ENCODE data around the gene CRTC1. TPM values are rescaled to one million over a fixed set of nuclear protein-coding genes. Genes with fewer than 3 reads are reported as not detected.

The CRTC1 gene
- total RNA-seq, 4 donors from 2014 or later, result 1.8 to 3.6 (median 2.1) TPM

DNA sequence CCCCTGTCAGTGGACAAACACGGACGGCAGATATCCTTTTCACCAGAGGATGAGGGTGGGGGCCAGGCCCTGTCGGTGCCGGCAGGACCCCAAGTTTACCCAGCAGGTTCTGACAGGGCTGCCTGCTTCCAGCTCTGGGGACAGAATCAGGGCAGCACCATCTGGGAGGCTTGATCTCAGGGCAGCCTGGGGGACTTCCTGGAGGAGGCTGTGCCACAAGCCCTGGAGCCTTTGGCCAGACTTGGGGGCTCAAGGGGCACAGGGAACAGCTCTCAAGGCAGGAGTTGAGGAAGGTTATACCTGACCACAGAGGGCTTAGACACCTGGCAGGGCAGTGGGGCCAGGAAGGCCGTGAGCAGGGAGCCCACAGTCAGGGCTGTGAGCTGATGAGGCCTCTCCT is 62.5 kb downstream of the CRTC1 start:
- 83% methylated on average over 4 of the region's 5 CpGs; no CpG with 5 or more reads in 1 of the 2 donors for WGBS, 2 donors
- no peaks in the 10 kb centered on the region for H3K9me3 ChIP-seq
- H3K27me3 ChIP-seq, result peaks cover 0 to 36% (median 0%) of the 10 kb centered on the region in 4 donors
- peaks cover 4 to 55% (median 16%) of the 10 kb centered on the region in 3 donors for H3K4me1 ChIP-seq
- H3K4me3 ChIP-seq, result no peak overlapping the region
- peaks cover 0 to 14% (median 0%) of the 10 kb centered on the region in 3 donors for H3K36me3 ChIP-seq
- intact Hi-C loops (cut with DNase I), result no loop called here
- no peak for DNase-seq
- H3K27ac ChIP-seq, result no peak overlapping the region
- TF ChIP-seq POLR2A (IDR thresholded peaks at IDR 0.05), result no peak
- TF ChIP-seq CTCF (IDR thresholded peaks at IDR 0.05), result no peak

- Histone ChIP-seq H3K36me3 (peaks cover 0 to 14% (median 0%) of the 10 kb centered on the region in 3 donors), H3K4me3 (no peak overlapping the region), H3K9me3 (no peaks in the 10 kb centered on the region), H3K27me3 (peaks cover 0 to 36% (median 0%) of the 10 kb centered on the region in 4 donors), H3K27ac (no peak overlapping the region), H3K4me1 (peaks cover 4 to 48% (median 10%) of the 10 kb centered on the region in 3 donors)
- intact Hi-C loops (cut with DNase I), result no loop called here
- TF ChIP-seq POLR2A (IDR thresholded peaks at IDR 0.05) (no peak), CTCF (IDR thresholded peaks at IDR 0.05) (no peak)
- 74 to 86% methylated on average over 8 to 12 of the region's 29 CpGs for WGBS, 2 donors
- no peak for DNase-seq
Observed at GRCh38 chr19:18746401-18747325, 63.2 kb downstream of the CRTC1 start.

- intact Hi-C loops (cut with DNase I), result no loop called here
- no peak for DNase-seq
- Histone ChIP-seq H3K9me3 (no peaks in the 10 kb centered on the region), H3K4me3 (no peak overlapping the region), H3K4me1 (peaks cover 0 to 18% (median 0%) of the 10 kb centered on the region in 3 donors), H3K27ac (no peak overlapping the region), H3K36me3 (peaks cover 0 to 28% (median 0%) of the 10 kb centered on the region in 3 donors), H3K27me3 (peaks cover 0 to 11% (median 0%) of the 10 kb centered on the region in 4 donors)
- TF ChIP-seq POLR2A (IDR thresholded peaks at IDR 0.05) (no peak), CTCF (IDR thresholded peaks at IDR 0.05) (no peak)
- 89 to 94% methylated on average over 17 to 23 of the region's 23 CpGs for WGBS, 2 donors
Observed at GRCh38 chr19:18749362-18750231, 66.1 kb downstream of the CRTC1 start.

- TF ChIP-seq CTCF (IDR thresholded peaks at IDR 0.05), result no peak
- TF ChIP-seq POLR2A (IDR thresholded peaks at IDR 0.05), result no peak
- H3K27me3 ChIP-seq, result peaks cover 0 to 3% (median 0%) of the 10 kb centered on the region in 4 donors
- no peak overlapping the region for H3K27ac ChIP-seq
- DNase-seq, result no peak
- peaks cover 0 to 31% (median 0%) of the 10 kb centered on the region in 3 donors for H3K36me3 ChIP-seq
- 89 to 93% methylated on average over 7 to 8 of the region's 19 CpGs for WGBS, 2 donors
- intact Hi-C loops (cut with DNase I), result no loop called here
- no peak overlapping the region for H3K4me3 ChIP-seq
- H3K9me3 ChIP-seq, result no peaks in the 10 kb centered on the region
- H3K4me1 ChIP-seq, result peaks cover 0 to 10% (median 0%) of the 10 kb centered on the region in 3 donors
Observed at GRCh38 chr19:18750295-18750970, 67.0 kb downstream of the CRTC1 start.
